HG02943 (cell line): ENCODE measurements around the gene DENND1A.

Experiments used
- ATAC-seq: cut with Tn5 transposase; IDR thresholded peaks from one replicate; pipeline ENCODE4 v1.9.1; 2021; ENCODE audit warnings: mild to moderate bottlenecking, low read depth, moderate library complexity; ENCODE audit not compliant: unreplicated experiment

The DENND1A gene

DNA sequence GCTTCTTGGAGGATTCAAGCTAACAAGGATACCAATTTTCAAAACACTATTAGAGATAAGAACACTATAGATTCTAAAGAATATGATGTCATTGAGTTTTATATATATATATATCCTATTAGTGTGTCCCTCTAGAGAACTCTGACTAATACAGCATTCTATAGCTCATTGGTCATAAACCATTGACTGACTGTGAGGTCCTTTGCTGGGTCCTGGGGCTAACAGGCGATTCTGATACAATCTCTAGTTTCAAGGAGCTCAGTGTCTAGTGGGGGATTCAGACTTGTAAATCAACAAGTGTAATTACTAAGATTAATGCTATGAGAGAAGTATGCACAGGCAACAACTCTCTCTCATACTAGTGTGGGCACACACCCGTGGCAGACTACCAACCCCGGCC is 234.5 kb downstream of the DENND1A start:
- no peak for ATAC-seq

- no peak for ATAC-seq
Measured at GRCh38 chr9:123691765-123692303, 238.1 kb downstream of the DENND1A start.

GRCh38 chr9:123689701-123690428 is 240.1 kb downstream of the DENND1A start:
- no peak for ATAC-seq

- ATAC-seq = no peak
Measured at GRCh38 chr9:123687246-123687751, 242.6 kb downstream of the DENND1A start.

DNA sequence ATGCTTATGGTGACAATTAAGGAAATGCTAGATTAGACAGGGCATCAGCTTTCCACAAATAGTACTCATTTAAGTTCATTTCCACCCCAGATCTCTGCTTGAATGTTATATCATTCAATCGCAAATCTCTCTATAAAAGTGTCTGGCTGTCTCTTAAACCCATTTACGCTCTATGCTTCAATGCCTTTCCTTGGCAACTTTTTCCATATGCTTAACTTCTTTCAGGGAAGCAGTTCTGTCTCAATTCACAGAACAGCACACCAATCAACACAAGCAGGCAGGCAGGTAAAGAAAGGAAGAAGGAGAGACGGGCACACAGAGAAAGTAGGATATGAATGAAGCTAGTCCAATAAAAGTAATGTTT is 243.1 kb downstream of the DENND1A start:
- no peak for ATAC-seq

GRCh38 chr9:123686131-123686828 is 243.6 kb downstream of the DENND1A start:
- ATAC-seq = no peak

- ATAC-seq = no peak
Measured at GRCh38 chr9:123685489-123686083, 244.3 kb downstream of the DENND1A start.

- ATAC-seq = no peak
Measured at GRCh38 chr9:123684393-123685149, 245.4 kb downstream of the DENND1A start.

GRCh38 chr9:123682746-123683145 is 247.2 kb downstream of the DENND1A start:
- no peak for ATAC-seq

DNA sequence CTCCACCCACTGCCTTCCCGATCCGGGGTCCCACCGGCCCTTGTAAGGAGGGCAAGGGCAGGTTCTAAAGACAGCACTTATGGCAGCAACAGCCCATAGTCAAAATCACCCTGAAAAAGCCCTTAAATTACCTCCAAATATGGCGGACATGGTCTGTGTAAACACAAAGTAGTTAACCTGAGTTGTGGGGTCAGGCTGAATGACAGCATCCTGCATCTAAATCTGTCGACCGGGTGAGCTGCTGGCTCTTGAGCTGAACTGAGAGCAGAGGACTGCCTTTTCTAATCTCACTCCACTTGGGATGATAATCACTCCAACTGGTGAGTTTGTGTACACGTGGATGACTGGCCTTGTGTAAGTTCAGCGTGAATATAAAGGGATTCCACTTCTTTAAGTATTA is 249.6 kb downstream of the DENND1A start:
- no peak for ATAC-seq

DNA sequence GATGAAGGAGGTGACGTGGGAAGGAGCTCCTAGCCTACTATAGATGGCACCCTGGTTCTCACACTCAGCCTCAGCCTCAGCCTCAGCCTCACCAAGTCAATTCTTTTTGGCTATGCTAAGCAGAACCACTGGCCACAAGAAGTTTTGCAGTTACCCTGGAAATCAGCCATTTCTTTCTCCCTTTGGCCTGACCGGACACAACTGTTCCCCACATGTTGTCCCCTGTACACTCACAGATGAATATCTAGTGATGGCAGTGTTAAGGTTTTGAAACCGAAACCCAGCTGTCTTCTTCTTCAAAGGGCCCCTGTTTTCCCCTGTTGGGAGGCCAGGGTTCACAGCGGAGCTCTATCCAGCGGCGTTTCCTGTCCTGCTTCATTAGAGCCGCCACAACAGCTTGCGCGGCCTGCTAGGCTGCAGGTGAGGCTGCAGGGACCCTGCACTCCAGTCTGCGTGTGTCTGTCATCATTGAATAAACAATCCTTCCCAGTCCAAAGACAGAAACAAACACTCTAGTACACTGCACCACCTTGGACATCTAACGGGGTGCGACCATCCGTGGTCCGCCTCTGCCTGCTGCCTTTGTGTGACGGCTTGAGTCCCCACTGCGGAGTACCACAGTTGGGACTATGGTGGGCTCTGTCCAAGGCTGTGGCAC is 250.5 kb downstream of the DENND1A start:
- peak; percentile 82 for ATAC-seq

GRCh38 chr9:123678878-123679329 is 251.0 kb downstream of the DENND1A start:
- no peak for ATAC-seq

- no peak for ATAC-seq
Measured at GRCh38 chr9:123678038-123678877, 251.7 kb downstream of the DENND1A start.

- ATAC-seq = no peak
Measured at GRCh38 chr9:123676869-123677268, 253.1 kb downstream of the DENND1A start.

- no peak for ATAC-seq
Measured at GRCh38 chr9:123669346-123669745, 260.6 kb downstream of the DENND1A start.

GRCh38 chr9:123663529-123663928 is 266.4 kb downstream of the DENND1A start:
- no peak for ATAC-seq

GRCh38 chr9:123662057-123662776 is 267.7 kb downstream of the DENND1A start:
- ATAC-seq = no peak

- ATAC-seq = no peak
Measured at GRCh38 chr9:123660691-123661466, 269.0 kb downstream of the DENND1A start.
